ENCODE data around the gene SLC22A17. TPM values are rescaled to one million over a fixed set of nuclear protein-coding genes. Genes with fewer than 3 reads are reported as not detected.

The SLC22A17 gene
- total and polyA plus RNA-seq, 2 of the 13 experiments (the other 11 are each of a cell fraction or from before 2014, with no cell fraction given): 0.95 to 1.1 TPM

DNA sequence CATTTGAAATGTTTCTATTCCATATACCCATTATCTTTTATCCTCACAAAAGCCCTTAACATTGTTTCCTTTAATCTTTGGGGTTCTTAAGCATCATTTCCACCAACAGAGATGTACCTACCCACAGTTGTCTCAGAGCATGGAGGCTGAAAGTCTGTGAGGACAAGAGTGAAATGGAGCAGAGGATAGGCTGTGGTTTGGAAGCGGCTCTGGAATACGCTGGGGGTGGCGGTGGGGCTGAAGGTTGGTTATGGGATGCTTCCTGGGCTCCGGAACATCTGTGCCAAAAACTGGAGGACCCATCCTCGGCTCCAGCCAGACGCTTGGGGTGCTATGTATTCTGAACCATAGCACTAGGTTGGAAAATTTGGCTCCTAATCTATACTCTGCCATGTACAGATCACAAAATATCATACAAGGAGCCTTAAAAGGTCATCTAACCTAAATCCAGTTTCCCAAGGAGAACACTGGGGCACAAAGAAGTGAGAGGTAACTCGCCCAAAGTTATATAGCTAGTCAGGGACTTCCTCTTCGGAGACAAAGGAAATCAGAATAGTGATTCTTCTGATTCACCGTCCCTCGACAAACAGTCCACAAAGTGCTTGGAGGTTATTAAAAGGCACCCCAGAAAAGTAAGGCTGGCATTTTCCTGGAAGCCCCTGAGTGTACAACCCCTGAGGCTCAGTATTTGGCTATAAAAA, 52.6 kb downstream of the SLC22A17 start (continued):
- TF ChIP-seq, protein P1, sequence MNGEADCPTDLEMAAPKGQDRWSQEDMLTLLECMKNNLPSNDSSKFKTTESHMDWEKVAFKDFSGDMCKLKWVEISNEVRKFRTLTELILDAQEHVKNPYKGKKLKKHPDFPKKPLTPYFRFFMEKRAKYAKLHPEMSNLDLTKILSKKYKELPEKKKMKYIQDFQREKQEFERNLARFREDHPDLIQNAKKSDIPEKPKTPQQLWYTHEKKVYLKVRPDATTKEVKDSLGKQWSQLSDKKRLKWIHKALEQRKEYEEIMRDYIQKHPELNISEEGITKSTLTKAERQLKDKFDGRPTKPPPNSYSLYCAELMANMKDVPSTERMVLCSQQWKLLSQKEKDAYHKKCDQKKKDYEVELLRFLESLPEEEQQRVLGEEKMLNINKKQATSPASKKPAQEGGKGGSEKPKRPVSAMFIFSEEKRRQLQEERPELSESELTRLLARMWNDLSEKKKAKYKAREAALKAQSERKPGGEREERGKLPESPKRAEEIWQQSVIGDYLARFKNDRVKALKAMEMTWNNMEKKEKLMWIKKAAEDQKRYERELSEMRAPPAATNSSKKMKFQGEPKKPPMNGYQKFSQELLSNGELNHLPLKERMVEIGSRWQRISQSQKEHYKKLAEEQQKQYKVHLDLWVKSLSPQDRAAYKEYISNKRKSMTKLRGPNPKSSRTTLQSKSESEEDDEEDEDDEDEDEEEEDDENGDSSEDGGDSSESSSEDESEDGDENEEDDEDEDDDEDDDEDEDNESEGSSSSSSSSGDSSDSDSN (CRISPR knock-in tag; IDR thresholded peaks at IDR 0.05): no peak
- TF ChIP-seq CHD2 (IDR thresholded peaks at IDR 0.05; ENCODE audit: low read depth, low read length) (no peak), NR2F6 (IDR thresholded peaks at IDR 0.05) (no peak), NR2F6 (CRISPR knock-in tag; IDR thresholded peaks at IDR 0.05) (no peak), YY1 (IDR thresholded peaks at IDR 0.05; ENCODE audit: insufficient read depth, insufficient replicate concordance, low read depth, low read length) (no peak), KAT7 (CRISPR knock-in tag; IDR thresholded peaks at IDR 0.05; ENCODE audit: borderline replicate concordance) (0 out of 2 replicates have a peak, but pooled peaks have one; percentile 18), ZFP82 (CRISPR knock-in tag; IDR thresholded peaks at IDR 0.05; ENCODE audit: borderline replicate concordance) (no peak), SMAD1 (CRISPR knock-in tag; IDR thresholded peaks at IDR 0.05; ENCODE audit: borderline replicate concordance, low read depth) (0 out of 2 replicates have a peak, but pooled peaks have one; percentile 27), CEBPG (CRISPR knock-in tag; IDR thresholded peaks at IDR 0.05) (no peak), RBM22 (optimal IDR thresholded peaks at IDR 0.05; ENCODE audit: low read length) (no peak), ZBTB7A (CRISPR knock-in tag; IDR thresholded peaks at IDR 0.05) (no peak), ZNF142 (CRISPR knock-in tag; IDR thresholded peaks at IDR 0.05) (peak; percentile 28; the same call in 1 of the 2 replicates), KLF12 (CRISPR knock-in tag; IDR thresholded peaks at IDR 0.05; ENCODE audit: borderline replicate concordance) (peak; percentile 58; the same call in 1 of the 2 replicates), ZNF674 (CRISPR knock-in tag; IDR thresholded peaks at IDR 0.05; ENCODE audit: low read depth) (no peak), ZNF615 (CRISPR knock-in tag; IDR thresholded peaks at IDR 0.05; ENCODE audit: borderline replicate concordance) (no peak), KAT2B (IDR thresholded peaks at IDR 0.05; ENCODE audit: borderline replicate concordance, low read depth, low read length) (no peak)
- TF ChIP-seq, protein P2, sequence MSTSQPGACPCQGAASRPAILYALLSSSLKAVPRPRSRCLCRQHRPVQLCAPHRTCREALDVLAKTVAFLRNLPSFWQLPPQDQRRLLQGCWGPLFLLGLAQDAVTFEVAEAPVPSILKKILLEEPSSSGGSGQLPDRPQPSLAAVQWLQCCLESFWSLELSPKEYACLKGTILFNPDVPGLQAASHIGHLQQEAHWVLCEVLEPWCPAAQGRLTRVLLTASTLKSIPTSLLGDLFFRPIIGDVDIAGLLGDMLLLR (CRISPR knock-in tag; IDR thresholded peaks at IDR 0.05): no peak
- TF ChIP-seq, protein P3, sequence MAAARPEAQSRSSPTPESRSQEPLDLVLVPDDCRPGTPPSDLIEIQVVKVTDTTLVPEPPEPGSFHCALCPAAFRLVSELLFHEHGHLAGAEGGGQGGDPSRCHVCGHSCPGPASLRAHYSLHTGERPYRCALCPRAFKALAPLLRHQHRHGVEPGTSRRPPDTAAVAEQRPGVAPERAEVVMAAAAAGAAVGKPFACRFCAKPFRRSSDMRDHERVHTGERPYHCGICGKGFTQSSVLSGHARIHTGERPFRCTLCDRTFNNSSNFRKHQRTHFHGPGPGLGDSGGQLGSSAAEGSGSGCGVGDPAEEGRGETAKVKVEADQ (CRISPR knock-in tag; IDR thresholded peaks at IDR 0.05; ENCODE audit: borderline replicate concordance): no peak
- TF ChIP-seq, protein P4, sequence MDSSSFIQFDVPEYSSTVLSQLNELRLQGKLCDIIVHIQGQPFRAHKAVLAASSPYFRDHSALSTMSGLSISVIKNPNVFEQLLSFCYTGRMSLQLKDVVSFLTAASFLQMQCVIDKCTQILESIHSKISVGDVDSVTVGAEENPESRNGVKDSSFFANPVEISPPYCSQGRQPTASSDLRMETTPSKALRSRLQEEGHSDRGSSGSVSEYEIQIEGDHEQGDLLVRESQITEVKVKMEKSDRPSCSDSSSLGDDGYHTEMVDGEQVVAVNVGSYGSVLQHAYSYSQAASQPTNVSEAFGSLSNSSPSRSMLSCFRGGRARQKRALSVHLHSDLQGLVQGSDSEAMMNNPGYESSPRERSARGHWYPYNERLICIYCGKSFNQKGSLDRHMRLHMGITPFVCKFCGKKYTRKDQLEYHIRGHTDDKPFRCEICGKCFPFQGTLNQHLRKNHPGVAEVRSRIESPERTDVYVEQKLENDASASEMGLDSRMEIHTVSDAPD (CRISPR knock-in tag; IDR thresholded peaks at IDR 0.05): no peak
